Suprapubic skin (tissue), 4 donors: ENCODE data around the gene GDPD1. TPM values are rescaled to one million over a fixed set of nuclear protein-coding genes. Genes with fewer than 3 reads are reported as not detected.

ENCODE experiments used
- DNase-seq, 2 donors: peaks; one replicate each; pipeline ENCODE4 v3.0.0-alpha.2; 2019; ENCODE audit warnings: low spot score in 2 of 2
- H3K27ac ChIP-seq: fragments of 200-600 bp; sonication (generic); one replicate; pipeline ENCODE4 v1.5.1; 2019
- H3K27me3 ChIP-seq: fragments of 200-600 bp; sonication (generic); one replicate; pipeline ENCODE4 v1.5.1; 2019
- H3K36me3 ChIP-seq: fragments of 200-600 bp; sonication (generic); one replicate; pipeline ENCODE4 v1.5.1; 2019
- H3K4me1 ChIP-seq: fragments of 200-600 bp; sonication (generic); one replicate; pipeline ENCODE4 v1.5.1; 2019
- H3K4me3 ChIP-seq: fragments of 200-600 bp; sonication (generic); one replicate; pipeline ENCODE4 v1.5.1; 2019; ENCODE audit warnings: mild to moderate bottlenecking
- H3K9me3 ChIP-seq: fragments of 200-600 bp; sonication (generic); one replicate; pipeline ENCODE4 v1.5.1; 2019
- CTCF ChIP-seq, 2 donors: fragments of 200-600 bp in 1 of 2; fragments of 450-650 bp in 1 of 2; sonication (generic) in 1 of 2; IDR thresholded peaks; one replicate each; pipeline ENCODE4 v1.5.1; 2016 to 2019; ENCODE audit warnings: antibody characterized with exemption in 2 of 2, mild to moderate bottlenecking in 1 of 2, moderate library complexity in 1 of 2
- EP300 ChIP-seq: sonication (generic); formaldehyde crosslinking; IDR thresholded peaks from one replicate; pipeline ENCODE4 v1.6.1; 2017; ENCODE audit warnings: antibody characterized with exemption
- POLR2A ChIP-seq, 2 donors: fragments of 450-650 bp; IDR thresholded peaks; one replicate each; pipeline ENCODE4 v1.6.1; 2017; ENCODE audit warnings: antibody characterized with exemption in 2 of 2, mild to moderate bottlenecking in 2 of 2, moderate library complexity in 2 of 2
- POLR2AphosphoS5 ChIP-seq, 3 donors: sonication (generic); formaldehyde crosslinking; IDR thresholded peaks; one replicate each; pipeline ENCODE4 v1.6.1; 2017; ENCODE audit warnings: antibody characterized with exemption in 3 of 3
- WGBS: methylation state at CpG from one replicate; pipeline ENCODE4 v1.1.5; 2018; 5-methylcytosine and 5-hydroxymethylcytosine counted together
- total RNA-seq, 4 donors: library from RNA; depleted of rRNA; stranded (reverse); fragments of >200 nt; gene quantifications; one replicate each; pipeline ENCODE4 v1.1.0, GENCODE V29; 2016

Gene GDPD1
- total RNA-seq, 4 donors from 2014 or later: 1.8 to 8.5 (median 4.7) TPM

DNA sequence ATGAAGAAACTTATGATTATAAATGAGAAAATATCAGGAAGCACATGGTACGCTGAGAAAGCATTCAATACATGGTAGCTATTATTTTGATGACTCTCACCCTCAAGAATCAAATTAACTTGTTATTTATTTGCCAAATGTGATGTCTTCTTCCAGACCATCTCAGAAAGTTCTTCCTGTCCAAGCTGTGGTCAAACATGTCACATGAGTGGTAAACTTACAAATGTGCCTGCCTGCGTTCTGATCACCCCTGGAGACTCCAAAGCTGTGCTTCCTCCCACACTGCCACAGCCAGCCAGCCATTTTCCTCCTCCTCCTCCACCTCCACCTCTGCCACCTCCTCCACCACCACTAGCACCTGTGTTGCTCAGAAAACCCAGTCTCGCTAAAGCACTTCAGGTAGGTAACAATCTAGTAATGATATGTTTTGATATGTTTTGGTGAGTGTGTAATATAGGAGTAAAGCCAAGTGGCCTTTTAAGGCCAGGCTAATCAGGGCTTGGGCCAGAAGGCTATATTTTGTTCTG is 26.9 kb upstream of the GDPD1 start:
- DNase-seq: no peak
- Histone ChIP-seq H3K27me3 (no peaks in the 10 kb centered on the region), H3K4me1 (no peaks in the 10 kb centered on the region), H3K9me3 (no peaks in the 10 kb centered on the region), H3K36me3 (no peaks in the 10 kb centered on the region), H3K27ac (no peak overlapping the region), H3K4me3 (no peak overlapping the region)
- WGBS: 94% methylated on average over 3 of the region's 3 CpGs
- no peak for TF ChIP-seq POLR2AphosphoS5 (IDR thresholded peaks at IDR 0.05)
- TF ChIP-seq CTCF (IDR thresholded peaks at IDR 0.05): no peak
- TF ChIP-seq POLR2A (IDR thresholded peaks at IDR 0.05): no peak
- no peak for TF ChIP-seq EP300

DNA sequence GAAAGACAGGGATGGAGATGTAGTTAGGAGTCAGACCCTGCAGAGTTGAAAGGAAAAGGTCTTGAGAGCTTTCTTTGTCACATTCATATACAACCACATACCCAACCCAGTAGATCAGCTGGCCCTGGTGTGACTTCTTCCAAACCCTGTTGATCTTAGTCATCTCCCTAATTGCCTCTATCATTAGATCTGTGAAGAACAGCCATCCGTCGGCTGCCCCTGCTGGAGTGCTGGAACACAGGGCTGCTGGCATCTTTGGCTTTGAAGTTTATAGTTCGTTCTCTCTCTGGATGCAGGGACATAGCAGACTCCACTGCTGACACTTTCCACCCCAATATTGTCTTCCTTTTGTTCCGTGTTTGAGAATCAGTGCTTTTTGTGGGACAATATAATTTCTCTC is 20.9 kb upstream of the GDPD1 start:
- Histone ChIP-seq H3K4me3 (no peak overlapping the region), H3K27me3 (no peaks in the 10 kb centered on the region), H3K9me3 (no peaks in the 10 kb centered on the region), H3K27ac (no peak overlapping the region), H3K4me1 (no peaks in the 10 kb centered on the region), H3K36me3 (no peaks in the 10 kb centered on the region)
- TF ChIP-seq POLR2AphosphoS5 (IDR thresholded peaks at IDR 0.05): no peak
- no peak for TF ChIP-seq POLR2A (IDR thresholded peaks at IDR 0.05)
- TF ChIP-seq CTCF (IDR thresholded peaks at IDR 0.05): no peak
- TF ChIP-seq EP300: no peak
- no peak for DNase-seq
- 97% methylated on average over 4 of the region's 4 CpGs for WGBS

- DNase-seq: no peak
- Histone ChIP-seq H3K27ac (no peak overlapping the region), H3K4me3 (no peak overlapping the region), H3K9me3 (no peaks in the 10 kb centered on the region), H3K27me3 (no peaks in the 10 kb centered on the region), H3K36me3 (no peaks in the 10 kb centered on the region), H3K4me1 (no peaks in the 10 kb centered on the region)
- no peak for TF ChIP-seq POLR2A (IDR thresholded peaks at IDR 0.05)
- no peak for TF ChIP-seq EP300
- TF ChIP-seq CTCF (IDR thresholded peaks at IDR 0.05): no peak
- TF ChIP-seq POLR2AphosphoS5 (IDR thresholded peaks at IDR 0.05): no peak
- WGBS: 96% methylated on average over 1 of the region's 1 CpG
Measured at GRCh38 chr17:59202320-59202719, 18.0 kb upstream of the GDPD1 start.

- Histone ChIP-seq H3K27me3 (no peaks in the 10 kb centered on the region), H3K27ac (no peak overlapping the region), H3K9me3 (no peaks in the 10 kb centered on the region), H3K4me3 (no peak overlapping the region), H3K4me1 (peaks cover 10% of the 10 kb centered on the region), H3K36me3 (peaks cover 6% of the 10 kb centered on the region)
- 95% methylated on average over 16 of the region's 16 CpGs for WGBS
- no peak for TF ChIP-seq POLR2A (IDR thresholded peaks at IDR 0.05)
- no peak for TF ChIP-seq EP300
- no peak for TF ChIP-seq CTCF (IDR thresholded peaks at IDR 0.05)
- TF ChIP-seq POLR2AphosphoS5 (IDR thresholded peaks at IDR 0.05): no peak
- no peak for DNase-seq
Measured at GRCh38 chr17:59219370-59219769, 941 bp upstream of the GDPD1 start.

- WGBS: 21% methylated on average over 7 of the region's 7 CpGs
- H3K27ac ChIP-seq: no peak overlapping the region
- DNase-seq: no peak
- no peaks in the 10 kb centered on the region for H3K9me3 ChIP-seq
- no peaks in the 10 kb centered on the region for H3K27me3 ChIP-seq
- peaks cover 10% of the 10 kb centered on the region for H3K4me1 ChIP-seq
- TF ChIP-seq POLR2AphosphoS5 (IDR thresholded peaks at IDR 0.05) (no peak), EP300 (no peak)
- peak overlapping the region; percentile 88 for H3K4me3 ChIP-seq
- H3K36me3 ChIP-seq: no peaks in the 10 kb centered on the region
Measured at GRCh38 chr17:59219992-59220327, 351 bp upstream of the GDPD1 start.
